ENCODE measurements around the gene TSPAN9.

DNA sequence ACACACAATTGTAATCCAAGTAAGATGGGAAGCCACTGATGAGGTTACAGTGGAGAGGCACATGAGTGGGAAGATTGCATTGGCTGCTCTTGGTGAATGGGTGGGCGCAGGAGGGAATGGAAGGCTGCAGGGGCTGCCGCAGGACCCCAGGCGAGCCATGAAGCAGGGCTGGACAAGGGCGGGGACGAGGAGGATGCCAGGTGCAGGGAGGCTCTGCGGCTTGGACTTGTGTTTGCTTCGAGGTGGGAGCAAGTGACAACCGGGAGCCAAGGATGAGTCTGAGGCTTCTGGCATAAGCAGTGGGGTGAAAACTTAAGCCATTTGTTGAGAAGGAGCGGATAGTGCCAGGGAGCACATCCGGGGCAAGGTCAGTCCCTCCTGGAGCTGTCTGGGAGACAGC is 115.0 kb downstream of the TSPAN9 start:
- TF ChIP-seq, protein P1, sequence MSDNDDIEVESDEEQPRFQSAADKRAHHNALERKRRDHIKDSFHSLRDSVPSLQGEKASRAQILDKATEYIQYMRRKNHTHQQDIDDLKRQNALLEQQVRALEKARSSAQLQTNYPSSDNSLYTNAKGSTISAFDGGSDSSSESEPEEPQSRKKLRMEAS (IDR thresholded peaks at IDR 0.05; ENCODE audit: low read depth), result no peak
- TF ChIP-seq, protein P2, sequence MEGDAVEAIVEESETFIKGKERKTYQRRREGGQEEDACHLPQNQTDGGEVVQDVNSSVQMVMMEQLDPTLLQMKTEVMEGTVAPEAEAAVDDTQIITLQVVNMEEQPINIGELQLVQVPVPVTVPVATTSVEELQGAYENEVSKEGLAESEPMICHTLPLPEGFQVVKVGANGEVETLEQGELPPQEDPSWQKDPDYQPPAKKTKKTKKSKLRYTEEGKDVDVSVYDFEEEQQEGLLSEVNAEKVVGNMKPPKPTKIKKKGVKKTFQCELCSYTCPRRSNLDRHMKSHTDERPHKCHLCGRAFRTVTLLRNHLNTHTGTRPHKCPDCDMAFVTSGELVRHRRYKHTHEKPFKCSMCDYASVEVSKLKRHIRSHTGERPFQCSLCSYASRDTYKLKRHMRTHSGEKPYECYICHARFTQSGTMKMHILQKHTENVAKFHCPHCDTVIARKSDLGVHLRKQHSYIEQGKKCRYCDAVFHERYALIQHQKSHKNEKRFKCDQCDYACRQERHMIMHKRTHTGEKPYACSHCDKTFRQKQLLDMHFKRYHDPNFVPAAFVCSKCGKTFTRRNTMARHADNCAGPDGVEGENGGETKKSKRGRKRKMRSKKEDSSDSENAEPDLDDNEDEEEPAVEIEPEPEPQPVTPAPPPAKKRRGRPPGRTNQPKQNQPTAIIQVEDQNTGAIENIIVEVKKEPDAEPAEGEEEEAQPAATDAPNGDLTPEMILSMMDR (IDR thresholded peaks at IDR 0.05), result no peak
- TF ChIP-seq NFIC (IDR thresholded peaks at IDR 0.05; ENCODE audit: borderline replicate concordance) (no peak), SMC3 (IDR thresholded peaks at IDR 0.05; ENCODE audit: low read depth, low read length) (no peak), POLR2AphosphoS5 (IDR thresholded peaks at IDR 0.05; ENCODE audit: low read depth, low read length) (no peak), RAD21 (IDR thresholded peaks at IDR 0.05; ENCODE audit: low read length) (no peak), CHD2 (IDR thresholded peaks at IDR 0.05; ENCODE audit: low read length, partially characterized antibody) (no peak), TCF12 (IDR thresholded peaks at IDR 0.05) (no peak), SIN3A (IDR thresholded peaks at IDR 0.05; ENCODE audit: borderline replicate concordance, low read depth, low read length) (no peak)
- TF ChIP-seq, protein P3, sequence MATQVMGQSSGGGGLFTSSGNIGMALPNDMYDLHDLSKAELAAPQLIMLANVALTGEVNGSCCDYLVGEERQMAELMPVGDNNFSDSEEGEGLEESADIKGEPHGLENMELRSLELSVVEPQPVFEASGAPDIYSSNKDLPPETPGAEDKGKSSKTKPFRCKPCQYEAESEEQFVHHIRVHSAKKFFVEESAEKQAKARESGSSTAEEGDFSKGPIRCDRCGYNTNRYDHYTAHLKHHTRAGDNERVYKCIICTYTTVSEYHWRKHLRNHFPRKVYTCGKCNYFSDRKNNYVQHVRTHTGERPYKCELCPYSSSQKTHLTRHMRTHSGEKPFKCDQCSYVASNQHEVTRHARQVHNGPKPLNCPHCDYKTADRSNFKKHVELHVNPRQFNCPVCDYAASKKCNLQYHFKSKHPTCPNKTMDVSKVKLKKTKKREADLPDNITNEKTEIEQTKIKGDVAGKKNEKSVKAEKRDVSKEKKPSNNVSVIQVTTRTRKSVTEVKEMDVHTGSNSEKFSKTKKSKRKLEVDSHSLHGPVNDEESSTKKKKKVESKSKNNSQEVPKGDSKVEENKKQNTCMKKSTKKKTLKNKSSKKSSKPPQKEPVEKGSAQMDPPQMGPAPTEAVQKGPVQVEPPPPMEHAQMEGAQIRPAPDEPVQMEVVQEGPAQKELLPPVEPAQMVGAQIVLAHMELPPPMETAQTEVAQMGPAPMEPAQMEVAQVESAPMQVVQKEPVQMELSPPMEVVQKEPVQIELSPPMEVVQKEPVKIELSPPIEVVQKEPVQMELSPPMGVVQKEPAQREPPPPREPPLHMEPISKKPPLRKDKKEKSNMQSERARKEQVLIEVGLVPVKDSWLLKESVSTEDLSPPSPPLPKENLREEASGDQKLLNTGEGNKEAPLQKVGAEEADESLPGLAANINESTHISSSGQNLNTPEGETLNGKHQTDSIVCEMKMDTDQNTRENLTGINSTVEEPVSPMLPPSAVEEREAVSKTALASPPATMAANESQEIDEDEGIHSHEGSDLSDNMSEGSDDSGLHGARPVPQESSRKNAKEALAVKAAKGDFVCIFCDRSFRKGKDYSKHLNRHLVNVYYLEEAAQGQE (IDR thresholded peaks at IDR 0.05; ENCODE audit: low read depth, low read length), result no peak

Measured in SK-N-SH (cell line).